Erythroblast (primary cell): ENCODE measurements around the gene KCTD17.

Experiments used
- GATA1 ChIP-seq: IDR thresholded peaks from 2 replicates; pipeline ENCODE4 v1.6.1; 2011; ENCODE audit warnings: low read depth, mild to moderate bottlenecking, control low read depth, low read length, moderate library complexity
- POLR2A ChIP-seq: IDR thresholded peaks from 2 replicates; pipeline ENCODE4 v1.6.1; 2011; ENCODE audit warnings: mild to moderate bottlenecking, low read length

- no peak for TF ChIP-seq POLR2A
- no peak for TF ChIP-seq GATA1
Measured at GRCh38 chr22:37105990-37106389, 54.4 kb downstream of the KCTD17 start.
